ENCODE results near the gene SF3B4.

DNA sequence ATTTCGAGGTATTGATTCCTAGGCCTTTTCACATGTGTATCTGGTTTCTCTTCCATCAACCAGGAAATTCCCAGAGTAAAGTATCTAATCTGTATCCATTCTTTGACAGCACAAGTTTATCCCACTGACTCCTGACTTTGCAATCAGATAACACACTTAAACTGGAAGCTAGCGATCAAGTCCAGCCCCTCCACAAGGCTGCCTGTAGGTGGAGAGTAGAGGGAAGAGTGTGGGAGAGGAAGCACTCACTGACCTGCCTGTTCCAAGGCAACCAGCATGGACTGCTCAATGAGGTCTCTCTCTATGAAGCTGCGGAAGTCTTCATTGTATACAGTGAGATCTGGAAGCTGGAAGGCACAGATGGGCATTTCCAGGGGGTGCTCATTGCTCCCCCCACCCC lies 39.4 kb upstream of the SF3B4 start:
- TF ChIP-seq, protein P1, sequence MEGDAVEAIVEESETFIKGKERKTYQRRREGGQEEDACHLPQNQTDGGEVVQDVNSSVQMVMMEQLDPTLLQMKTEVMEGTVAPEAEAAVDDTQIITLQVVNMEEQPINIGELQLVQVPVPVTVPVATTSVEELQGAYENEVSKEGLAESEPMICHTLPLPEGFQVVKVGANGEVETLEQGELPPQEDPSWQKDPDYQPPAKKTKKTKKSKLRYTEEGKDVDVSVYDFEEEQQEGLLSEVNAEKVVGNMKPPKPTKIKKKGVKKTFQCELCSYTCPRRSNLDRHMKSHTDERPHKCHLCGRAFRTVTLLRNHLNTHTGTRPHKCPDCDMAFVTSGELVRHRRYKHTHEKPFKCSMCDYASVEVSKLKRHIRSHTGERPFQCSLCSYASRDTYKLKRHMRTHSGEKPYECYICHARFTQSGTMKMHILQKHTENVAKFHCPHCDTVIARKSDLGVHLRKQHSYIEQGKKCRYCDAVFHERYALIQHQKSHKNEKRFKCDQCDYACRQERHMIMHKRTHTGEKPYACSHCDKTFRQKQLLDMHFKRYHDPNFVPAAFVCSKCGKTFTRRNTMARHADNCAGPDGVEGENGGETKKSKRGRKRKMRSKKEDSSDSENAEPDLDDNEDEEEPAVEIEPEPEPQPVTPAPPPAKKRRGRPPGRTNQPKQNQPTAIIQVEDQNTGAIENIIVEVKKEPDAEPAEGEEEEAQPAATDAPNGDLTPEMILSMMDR (IDR thresholded peaks at IDR 0.05; ENCODE audit: low read depth, low read length, poor library complexity, severe bottlenecking): no peak
- TF ChIP-seq EZH2phosphoT487 (IDR thresholded peaks at IDR 0.05; ENCODE audit: borderline replicate concordance, low read length): no peak
